Left ventricle myocardium inferior (tissue), 1 donor: ENCODE data around the gene ACBD3. TPM values are rescaled to one million over a fixed set of nuclear protein-coding genes. Genes with fewer than 3 reads are reported as not detected.

ENCODE experiments used
- DNase-seq: peaks from one replicate; pipeline ENCODE4 v3.0.0-alpha.2; 2020
- H3K27ac ChIP-seq: fragments of 200-600 bp; replicated peaks from 2 replicates; pipeline ENCODE4 v1.8.0; 2021
- H3K27me3 ChIP-seq: fragments of 200-600 bp; 2 replicates; pipeline ENCODE4 v1.8.0; 2021; ENCODE audit warnings: low read depth
- H3K36me3 ChIP-seq: fragments of 200-600 bp; 2 replicates; pipeline ENCODE4 v1.8.0; 2021
- H3K4me1 ChIP-seq: fragments of 200-600 bp; 2 replicates; pipeline ENCODE4 v1.8.0; 2021
- H3K4me3 ChIP-seq: fragments of 200-600 bp; 2 replicates; pipeline ENCODE4 v1.8.0; 2021; ENCODE audit warnings: mild to moderate bottlenecking, moderate library complexity
- H3K9me3 ChIP-seq: fragments of 200-600 bp; replicated peaks from 2 replicates; pipeline ENCODE4 v1.8.0; 2021
- CTCF ChIP-seq: fragments of 200-600 bp; IDR thresholded peaks from 2 replicates; pipeline ENCODE4 v1.8.0; 2021; ENCODE audit warnings: antibody characterized with exemption, mild to moderate bottlenecking, borderline replicate concordance
- intact Hi-C: fragments of 100-400 bp; cut with micrococcal nuclease; formaldehyde crosslinking; loops from one replicate; pipeline ENCODE4 v1.11.0; 2022
- total RNA-seq: library from RNA; stranded (reverse); fragmentation: NEBNext Ultra II Directional; extraction: Animal tissue kit (Norgen Biotek cat#: 25700); gene quantifications from one replicate; pipeline ENCODE4 v1.2.1, GENCODE V29; 2021
- donor health status: DM: no; HTN: yes; CAD: no; lungs with severe emphysema.

Gene ACBD3
- total RNA-seq, 1 donor from 2014 or later, result 29.6 TPM

DNA sequence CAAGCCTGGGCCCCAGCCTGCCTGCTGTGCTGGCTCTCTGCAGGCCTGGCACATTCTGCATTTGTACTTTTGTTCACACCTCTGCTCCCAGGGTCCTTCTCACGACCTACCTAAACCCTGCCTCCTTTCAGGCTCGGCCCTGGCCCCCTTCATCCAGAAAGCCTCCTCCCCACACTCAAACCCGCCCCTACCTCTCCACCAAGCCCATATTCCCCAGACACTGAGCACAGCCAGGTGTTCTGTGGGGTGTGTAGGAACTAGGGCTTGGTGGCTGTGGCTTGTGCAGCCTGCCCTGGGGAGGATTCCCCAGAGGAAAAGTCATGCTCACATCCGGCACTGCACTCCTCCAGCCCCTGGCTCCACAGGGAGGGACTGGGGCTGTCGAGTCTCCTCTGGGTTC is 28.7 kb upstream of the ACBD3 start:
- Histone ChIP-seq H3K36me3 (no peaks in the 10 kb centered on the region), H3K27ac (no peak overlapping the region), H3K4me3 (no peak overlapping the region), H3K9me3 (no peaks in the 10 kb centered on the region), H3K4me1 (no peaks in the 10 kb centered on the region), H3K27me3 (no peaks in the 10 kb centered on the region)
- intact Hi-C loops, result no loop called here
- no peak for DNase-seq
- TF ChIP-seq CTCF, result no peak

GRCh38 chr1:226212545-226212944 is 26.0 kb upstream of the ACBD3 start:
- H3K4me3 ChIP-seq, result no peak overlapping the region
- no peak overlapping the region for H3K27ac ChIP-seq
- no peaks in the 10 kb centered on the region for H3K4me1 ChIP-seq
- no peak for DNase-seq
- H3K27me3 ChIP-seq, result no peaks in the 10 kb centered on the region
- H3K36me3 ChIP-seq, result no peaks in the 10 kb centered on the region
- H3K9me3 ChIP-seq, result no peaks in the 10 kb centered on the region
- TF ChIP-seq CTCF, result no peak
- intact Hi-C loops, result no loop called here

- no peak overlapping the region for H3K4me3 ChIP-seq
- TF ChIP-seq CTCF, result no peak
- H3K9me3 ChIP-seq, result no peaks in the 10 kb centered on the region
- no peaks in the 10 kb centered on the region for H3K4me1 ChIP-seq
- DNase-seq, result no peak
- H3K27me3 ChIP-seq, result no peaks in the 10 kb centered on the region
- no peak overlapping the region for H3K27ac ChIP-seq
- intact Hi-C loops, result no loop called here
- no peaks in the 10 kb centered on the region for H3K36me3 ChIP-seq
Observed at GRCh38 chr1:226211181-226211821, 24.8 kb upstream of the ACBD3 start.

DNA sequence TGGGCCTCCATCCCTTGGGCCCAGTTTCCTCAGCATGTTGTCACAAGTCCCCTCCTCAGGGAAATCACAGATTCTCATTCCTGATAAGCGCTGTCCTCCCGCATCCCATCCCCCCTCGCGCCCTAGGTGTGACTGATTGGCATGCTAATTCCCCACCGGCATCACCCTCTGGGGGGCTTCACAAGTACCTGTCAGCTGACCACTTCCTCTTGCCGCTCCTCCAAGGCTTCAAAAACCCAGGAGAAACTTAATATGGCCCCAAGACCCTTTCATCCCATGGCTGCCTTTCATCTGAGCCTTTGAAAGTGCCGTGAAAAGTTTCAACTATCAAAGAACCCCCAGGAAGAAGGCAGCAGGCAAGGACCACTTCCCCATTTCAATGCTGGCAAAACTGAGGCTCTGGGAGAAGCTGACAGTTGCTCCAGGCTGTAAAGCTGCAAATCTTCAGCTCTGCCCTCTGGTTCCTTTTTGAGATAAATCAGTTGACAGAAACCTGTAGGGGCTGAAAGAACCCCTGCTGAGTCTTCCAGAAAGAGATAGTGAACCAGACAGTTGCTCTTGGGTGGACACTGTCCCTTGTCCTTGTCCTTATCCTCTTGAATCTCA is 24.1 kb upstream of the ACBD3 start:
- intact Hi-C loops, result no loop called here
- no peak for DNase-seq
- Histone ChIP-seq H3K9me3 (no peaks in the 10 kb centered on the region), H3K4me1 (no peaks in the 10 kb centered on the region), H3K36me3 (no peaks in the 10 kb centered on the region), H3K27ac (no peak overlapping the region), H3K27me3 (no peaks in the 10 kb centered on the region), H3K4me3 (no peak overlapping the region)
- no peak for TF ChIP-seq CTCF

DNA sequence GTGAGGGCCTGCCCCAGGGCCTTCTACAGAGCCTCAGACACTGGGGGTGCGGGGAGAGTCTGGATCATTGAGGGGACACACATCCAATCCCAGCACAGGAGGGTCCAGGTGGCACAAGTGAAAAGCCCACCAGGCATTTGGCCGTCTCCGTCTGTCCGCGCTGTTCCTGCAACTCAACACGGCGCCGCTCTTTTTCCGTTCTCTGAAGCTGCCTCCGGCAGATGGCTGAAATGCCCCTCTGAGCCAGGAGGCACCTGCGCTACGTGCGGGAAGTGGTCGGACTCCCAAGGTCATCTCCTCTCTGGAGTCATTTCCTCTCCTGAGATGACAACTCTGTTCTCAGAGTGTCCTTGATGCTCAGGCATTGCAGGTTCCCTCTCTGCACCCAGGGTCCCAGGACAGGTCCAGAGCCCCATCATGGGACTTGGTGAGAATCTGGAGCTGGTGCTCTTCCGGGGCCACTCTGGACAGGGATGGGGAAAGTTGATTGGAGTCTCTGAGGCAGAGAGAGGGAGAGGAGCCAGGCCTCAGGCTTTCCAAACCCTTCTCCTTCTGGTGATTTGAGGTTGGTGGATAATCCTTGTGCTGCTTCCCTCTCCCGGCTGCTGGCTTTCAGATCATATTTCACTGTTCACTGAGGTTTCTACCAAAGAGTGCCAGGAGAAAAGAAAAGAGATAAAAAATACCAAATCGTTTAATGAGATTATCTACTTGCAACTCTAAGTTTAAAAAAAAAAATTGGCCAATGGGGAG is 22.9 kb upstream of the ACBD3 start:
- DNase-seq, result no peak
- Histone ChIP-seq H3K27ac (no peak overlapping the region), H3K36me3 (no peaks in the 10 kb centered on the region), H3K9me3 (no peaks in the 10 kb centered on the region), H3K4me1 (no peaks in the 10 kb centered on the region), H3K27me3 (peaks cover 7% of the 10 kb centered on the region), H3K4me3 (no peak overlapping the region)
- intact Hi-C loops, result no loop called here
- TF ChIP-seq CTCF, result no peak
